ENCODE data around the gene SLC9A1.

SLC9A1 gene

DNA sequence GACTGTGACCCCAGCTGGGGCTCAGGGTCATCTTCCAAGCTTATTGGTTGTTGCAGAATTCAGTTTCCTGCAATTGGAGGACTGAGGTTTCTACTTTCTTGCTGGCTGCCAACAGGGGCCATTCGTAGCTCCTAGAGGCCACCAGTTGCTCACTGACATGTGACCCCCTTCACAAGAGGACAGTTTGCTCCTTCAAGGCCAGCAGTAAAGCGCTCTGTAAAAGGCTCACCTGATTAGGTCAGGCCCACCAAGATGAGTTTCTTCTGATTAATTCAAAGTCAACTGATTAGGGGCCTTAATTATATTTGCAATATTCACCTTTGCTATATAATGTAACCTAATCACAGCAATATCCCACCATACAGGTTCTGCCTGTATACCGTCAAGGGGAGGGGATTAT is 68.9 kb downstream of the SLC9A1 start:
- TF ChIP-seq, protein P1, sequence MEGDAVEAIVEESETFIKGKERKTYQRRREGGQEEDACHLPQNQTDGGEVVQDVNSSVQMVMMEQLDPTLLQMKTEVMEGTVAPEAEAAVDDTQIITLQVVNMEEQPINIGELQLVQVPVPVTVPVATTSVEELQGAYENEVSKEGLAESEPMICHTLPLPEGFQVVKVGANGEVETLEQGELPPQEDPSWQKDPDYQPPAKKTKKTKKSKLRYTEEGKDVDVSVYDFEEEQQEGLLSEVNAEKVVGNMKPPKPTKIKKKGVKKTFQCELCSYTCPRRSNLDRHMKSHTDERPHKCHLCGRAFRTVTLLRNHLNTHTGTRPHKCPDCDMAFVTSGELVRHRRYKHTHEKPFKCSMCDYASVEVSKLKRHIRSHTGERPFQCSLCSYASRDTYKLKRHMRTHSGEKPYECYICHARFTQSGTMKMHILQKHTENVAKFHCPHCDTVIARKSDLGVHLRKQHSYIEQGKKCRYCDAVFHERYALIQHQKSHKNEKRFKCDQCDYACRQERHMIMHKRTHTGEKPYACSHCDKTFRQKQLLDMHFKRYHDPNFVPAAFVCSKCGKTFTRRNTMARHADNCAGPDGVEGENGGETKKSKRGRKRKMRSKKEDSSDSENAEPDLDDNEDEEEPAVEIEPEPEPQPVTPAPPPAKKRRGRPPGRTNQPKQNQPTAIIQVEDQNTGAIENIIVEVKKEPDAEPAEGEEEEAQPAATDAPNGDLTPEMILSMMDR (IDR thresholded peaks at IDR 0.05; ENCODE audit: control extremely low read depth, extremely low read depth, low read depth, missing control alignments), result no peak
- DNase-seq (ENCODE audit: extremely low spot score), result no peak
- CTCF ChIA-PET, result interaction anchor here (0.7 to 0.8 kb wide), 2 partner anchors 9 to 213 kb away, joined by 3 read pairs; no protein-coding TSS in a partner anchor
- POLR2A ChIA-PET, result no interaction called here

DNA sequence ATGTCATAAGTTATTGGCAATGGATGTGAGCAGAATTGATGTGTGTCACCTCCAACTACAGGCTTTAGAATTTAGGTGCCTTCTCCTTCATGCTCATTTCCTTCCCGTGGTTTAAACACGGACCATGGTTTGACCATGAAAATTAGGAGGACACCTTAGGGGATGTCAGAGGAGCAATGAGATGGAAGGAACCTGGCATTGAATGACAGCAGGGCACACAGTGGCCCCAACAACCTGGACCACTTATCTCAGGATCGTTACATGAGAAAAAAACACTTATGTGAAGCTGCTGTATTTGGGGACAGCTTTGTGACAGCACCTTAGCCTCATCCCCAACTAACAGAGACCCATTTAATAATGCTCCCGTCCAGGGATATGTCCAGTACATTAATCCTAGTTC is 70.8 kb downstream of the SLC9A1 start:
- ChIA-PET CTCF (interaction anchor here (1.0 to 2.1 kb wide), 4 partner anchors 10 to 39 kb away, joined by 3 to 5 read pairs (median 4); no protein-coding TSS in a partner anchor), POLR2A (no interaction called here)
- TF ChIP-seq, protein P1 (IDR thresholded peaks at IDR 0.05; ENCODE audit: control extremely low read depth, extremely low read depth, low read depth, missing control alignments), result no peak
- DNase-seq (ENCODE audit: extremely low spot score), result no peak

DNA sequence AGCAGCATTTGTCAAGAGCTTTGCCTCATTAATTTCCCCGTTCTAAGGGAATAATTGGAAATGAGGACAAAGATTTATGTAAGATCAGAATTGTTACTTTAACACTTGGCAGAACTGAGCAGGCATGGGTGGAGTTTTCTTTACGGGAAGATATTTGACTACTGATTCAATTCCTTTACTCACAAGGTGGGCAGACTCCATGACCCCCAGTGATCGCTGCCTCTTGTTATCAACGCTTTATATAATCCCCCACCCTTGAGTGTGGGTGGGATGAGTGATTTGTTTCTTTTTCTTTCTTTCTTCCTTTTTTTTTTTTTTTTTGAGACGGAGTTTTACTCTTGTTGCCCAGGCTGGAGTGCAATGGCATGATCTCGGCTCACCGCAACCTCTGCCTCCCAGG is 77.0 kb downstream of the SLC9A1 start:
- CTCF ChIA-PET, result interaction anchor here (0.8 to 5.1 kb wide), 2 partner anchors 19 to 33 kb away, joined by 3 to 27 read pairs; no protein-coding TSS in a partner anchor
- POLR2A ChIA-PET, result no interaction called here
- TF ChIP-seq, protein P1 (IDR thresholded peaks at IDR 0.05; ENCODE audit: control extremely low read depth, extremely low read depth, low read depth, missing control alignments), result no peak
- no peak for DNase-seq (ENCODE audit: extremely low spot score)

DNA sequence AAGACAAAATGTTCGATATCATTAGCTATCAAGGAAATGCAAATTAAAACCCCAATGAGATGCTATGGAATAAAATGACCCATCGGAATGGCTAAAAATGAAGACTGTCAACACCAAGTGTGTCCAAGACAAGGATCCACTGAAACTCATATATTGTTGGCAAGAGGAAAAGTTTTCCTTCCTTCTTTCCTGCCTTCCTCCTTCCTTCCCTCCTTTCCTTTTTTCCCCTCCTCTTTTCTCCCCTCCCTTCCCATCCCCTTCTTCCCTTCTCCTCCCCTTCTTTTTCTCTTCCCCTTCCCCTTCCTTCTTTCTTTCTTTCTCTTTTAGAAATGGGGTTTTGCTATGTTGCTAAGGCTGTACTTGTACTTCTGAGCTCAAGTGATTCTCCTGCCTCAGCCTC is 78.1 kb downstream of the SLC9A1 start:
- ChIA-PET CTCF (interaction anchor here (1.2 to 5.1 kb wide), 2 partner anchors 9 to 32 kb away, joined by 3 to 27 read pairs; no protein-coding TSS in a partner anchor), POLR2A (no interaction called here)
- TF ChIP-seq, protein P1 (IDR thresholded peaks at IDR 0.05; ENCODE audit: control extremely low read depth, extremely low read depth, low read depth, missing control alignments), result no peak
- no peak for DNase-seq (ENCODE audit: extremely low spot score)

DNA sequence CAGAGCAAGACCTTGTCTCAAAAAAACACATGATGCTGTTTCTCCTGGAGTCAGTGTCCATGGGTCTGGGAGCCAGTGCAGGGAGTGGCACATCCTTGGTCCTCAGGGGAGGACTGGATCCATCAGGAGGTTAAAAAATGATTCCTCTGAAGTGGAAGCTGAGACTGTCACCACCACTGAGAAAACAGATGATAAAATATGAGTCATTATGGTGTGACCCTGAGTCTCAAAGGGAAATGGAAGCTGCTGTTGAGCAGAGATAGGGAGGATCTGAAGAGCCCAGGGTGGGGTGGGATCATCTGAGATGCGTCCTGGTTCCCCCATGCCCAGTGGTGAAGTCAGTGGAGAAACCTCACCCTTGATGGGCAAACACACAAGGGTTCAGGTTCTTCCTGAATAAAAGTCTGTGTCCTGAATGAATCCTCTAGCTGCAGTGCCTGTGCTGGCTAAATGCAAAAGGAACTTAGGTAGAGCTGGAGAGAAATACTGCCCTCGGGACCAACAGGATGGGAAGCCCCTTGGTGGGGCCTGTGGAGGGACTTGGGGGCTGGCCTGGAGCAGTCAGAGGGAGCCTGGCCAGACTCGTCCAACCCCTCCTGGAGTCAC is 80.6 kb downstream of the SLC9A1 start:
- DNase-seq (ENCODE audit: extremely low spot score), result no peak
- TF ChIP-seq, protein P1 (IDR thresholded peaks at IDR 0.05; ENCODE audit: control extremely low read depth, extremely low read depth, low read depth, missing control alignments), result no peak
- POLR2A ChIA-PET, result no interaction called here
- CTCF ChIA-PET, result interaction anchor here (1.1 to 5.1 kb wide), 2 partner anchors 10 to 29 kb away, joined by 3 to 27 read pairs; no protein-coding TSS in a partner anchor

DNA sequence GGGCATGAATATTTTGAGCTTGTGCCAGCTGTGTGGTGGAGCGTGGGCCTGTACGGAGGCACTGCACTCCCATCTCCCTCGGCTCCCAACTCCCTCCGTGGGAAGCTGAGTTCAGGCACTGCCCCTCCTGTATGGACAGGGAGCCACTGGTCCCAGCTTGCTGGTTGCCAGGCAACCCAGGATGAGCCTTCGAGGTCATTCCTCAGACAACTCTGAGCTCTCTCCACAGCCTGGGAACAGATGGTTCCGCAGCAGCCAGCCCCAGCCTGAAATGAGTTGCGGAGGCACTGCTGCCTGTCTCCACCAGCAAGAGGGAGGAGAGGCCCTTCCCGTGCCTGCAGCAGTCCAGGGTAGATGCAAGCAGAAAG is 83.9 kb downstream of the SLC9A1 start:
- no peak for DNase-seq (ENCODE audit: extremely low spot score)
- CTCF ChIA-PET, result interaction anchor here (0.9 to 4.4 kb wide), 4 partner anchors 17 to 209 kb away, joined by 3 to 26 read pairs (median 11); no protein-coding TSS in a partner anchor

More for the DNA sequence above, 83.9 kb downstream of the SLC9A1 start:
- POLR2A ChIA-PET, result interaction anchor here (0.6 kb wide), 1 partner anchor 84 kb away, joined by 12 read pairs; the partner anchor contains the start of gene SLC9A1
- TF ChIP-seq, protein P1 (IDR thresholded peaks at IDR 0.05; ENCODE audit: control extremely low read depth, extremely low read depth, low read depth, missing control alignments), result no peak
